H9 (cell line): Measurements from ENCODE around the gene EDIL3. TPM values are rescaled to one million over a fixed set of nuclear protein-coding genes. Genes with fewer than 3 reads are reported as not detected.
A peak's percentile ranks its signal among the peaks of the same experiment; 100 is the strongest.

Experiments
- DNase-seq: peaks from one replicate; pipeline ENCODE4 v3.0.0-alpha.2; 2017
- H2AFZ ChIP-seq: one replicate; pipeline ENCODE4 v1.6.1; 2013; ENCODE audit warnings: mild to moderate bottlenecking, low read length, control low read depth, moderate library complexity
- H2AK5ac ChIP-seq: 2 replicates; pipeline ENCODE4 v1.6.1; 2013; ENCODE audit warnings: low read length, control low read depth, mixed read lengths; ENCODE audit not compliant: insufficient read length
- H2BK120ac ChIP-seq: one replicate; pipeline ENCODE4 v1.6.1; 2013; ENCODE audit warnings: low read depth, mild to moderate bottlenecking, low read length, control low read depth, inconsistent platforms; ENCODE audit not compliant: poor library complexity, severe bottlenecking
- H2BK12ac ChIP-seq: 2 replicates; pipeline ENCODE4 v1.6.1; 2013; ENCODE audit warnings: low read length, control low read depth, mixed read lengths, low read depth; ENCODE audit not compliant: insufficient read length
- H2BK15ac ChIP-seq: 2 replicates; pipeline ENCODE4 v1.6.1; 2013; ENCODE audit warnings: low read depth, low read length, control low read depth
- H2BK20ac ChIP-seq: one replicate; pipeline ENCODE4 v1.6.1; 2013; ENCODE audit warnings: low read depth, mild to moderate bottlenecking, low read length, control low read depth, inconsistent platforms; ENCODE audit not compliant: poor library complexity, severe bottlenecking
- H2BK5ac ChIP-seq: 2 replicates; pipeline ENCODE4 v1.6.1; 2013; ENCODE audit warnings: low read length, control low read depth, mixed read lengths; ENCODE audit not compliant: insufficient read length
- H3K14ac ChIP-seq: 2 replicates; pipeline ENCODE4 v1.6.1; 2013; ENCODE audit warnings: low read length, control low read depth; ENCODE audit not compliant: insufficient read depth
- H3K18ac ChIP-seq: 2 replicates; pipeline ENCODE4 v1.6.1; 2013; ENCODE audit warnings: low read depth, mild to moderate bottlenecking, mixed read lengths, low read length, control low read depth; ENCODE audit not compliant: insufficient read length
- H3K23ac ChIP-seq: 2 replicates; pipeline ENCODE4 v1.6.1; 2013; ENCODE audit warnings: low read length, control low read depth, mixed read lengths, low read depth; ENCODE audit not compliant: insufficient read length
- H3K23me2 ChIP-seq: 2 replicates; pipeline ENCODE4 v1.6.1; 2013; ENCODE audit warnings: low read depth, mild to moderate bottlenecking, mixed read lengths, low read length, control low read depth; ENCODE audit not compliant: insufficient read length, poor library complexity, severe bottlenecking
- H3K27ac ChIP-seq: 2 replicates; pipeline ENCODE4 v1.5.1; 2013; ENCODE audit warnings: low read length, control low read depth, mixed read lengths, low read depth; ENCODE audit not compliant: insufficient read length
- H3K27me3 ChIP-seq: 2 replicates; pipeline ENCODE4 v1.6.1; 2013; ENCODE audit warnings: low read length, control low read depth, inconsistent platforms; ENCODE audit not compliant: insufficient read depth
- H3K4ac ChIP-seq: 2 replicates; pipeline ENCODE4 v1.6.1; 2013; ENCODE audit warnings: low read depth, mild to moderate bottlenecking, control low read depth, inconsistent platforms, low read length, moderate library complexity
- H3K4me1 ChIP-seq: 2 replicates; pipeline ENCODE4 v1.6.1; 2013; ENCODE audit warnings: low read length, control low read depth, inconsistent platforms; ENCODE audit not compliant: insufficient read depth
- H3K4me2 ChIP-seq: 2 replicates; pipeline ENCODE4 v1.6.1; 2013; ENCODE audit warnings: low read length, control low read depth, mixed read lengths; ENCODE audit not compliant: insufficient read length, insufficient read depth
- H3K56ac ChIP-seq: 2 replicates; pipeline ENCODE4 v1.6.1; 2013; ENCODE audit warnings: low read depth, mild to moderate bottlenecking, mixed read lengths, low read length, control low read depth; ENCODE audit not compliant: insufficient read length
- H3K79me1 ChIP-seq: 2 replicates; pipeline ENCODE4 v1.6.1; 2013; ENCODE audit warnings: low read depth, mild to moderate bottlenecking, moderate library complexity, low read length, control low read depth, inconsistent platforms; ENCODE audit not compliant: insufficient read depth, poor library complexity, severe bottlenecking
- H3K79me2 ChIP-seq: 2 replicates; pipeline ENCODE4 v1.6.1; 2013; ENCODE audit warnings: low read length, control low read depth, inconsistent platforms; ENCODE audit not compliant: insufficient read depth
- H3K9ac ChIP-seq: 2 replicates; pipeline ENCODE4 v1.6.1; 2013; ENCODE audit warnings: low read length, control low read depth, mixed read lengths; ENCODE audit not compliant: insufficient read length; ENCODE audit errors: extremely low read depth
- H3K9me3 ChIP-seq: one replicate; pipeline ENCODE4 v1.6.1; 2013; ENCODE audit warnings: low read depth, low read length, inconsistent platforms; ENCODE audit not compliant: control insufficient read depth
- H3T11ph ChIP-seq: one replicate; pipeline ENCODE4 v1.6.1; 2013; ENCODE audit warnings: mild to moderate bottlenecking, low read length, control low read depth, inconsistent platforms
- H4K20me1 ChIP-seq: one replicate; pipeline ENCODE4 v1.6.1; 2013; ENCODE audit not compliant: control insufficient read depth, insufficient read length, insufficient read depth
- H4K5ac ChIP-seq: 2 replicates; pipeline ENCODE4 v1.6.1; 2013; ENCODE audit warnings: low read depth, mild to moderate bottlenecking, mixed read lengths, low read length, control low read depth; ENCODE audit not compliant: insufficient read length
- H4K8ac ChIP-seq: replicated peaks from 2 replicates; pipeline ENCODE4 v1.6.1; 2013; ENCODE audit warnings: low read length, control low read depth, mixed read lengths, low read depth; ENCODE audit not compliant: insufficient read length
- H4K91ac ChIP-seq: 2 replicates; pipeline ENCODE4 v1.6.1; 2013; ENCODE audit warnings: low read depth, mild to moderate bottlenecking, moderate library complexity, mixed read lengths, low read length, control low read depth; ENCODE audit not compliant: insufficient read length
- H3K27ac Mint-ChIP-seq, 3 experiments: 2 replicates in 2 of 3; 3 replicates in 1 of 3; pipeline ENCODE4 v1.8.0; 2020 to 2021; ENCODE audit warnings: mixed read lengths in 3 of 3, mild to moderate bottlenecking in 1 of 3, moderate library complexity in 1 of 3
- H3K27me3 Mint-ChIP-seq: 2 replicates; pipeline ENCODE4 v1.8.0; 2021; ENCODE audit warnings: low read depth, mild to moderate bottlenecking, moderate library complexity, mixed read lengths
- H3K36me3 Mint-ChIP-seq, 3 experiments: 2 replicates in 2 of 3; 3 replicates in 1 of 3; pipeline ENCODE4 v1.8.0; 2020 to 2021; ENCODE audit warnings: low read depth in 3 of 3, mixed read lengths in 3 of 3; ENCODE audit not compliant: insufficient read depth in 1 of 3
- H3K4me1 Mint-ChIP-seq, 2 experiments: 2 replicates each; pipeline ENCODE4 v1.8.0; 2020; ENCODE audit warnings: mixed read lengths in 2 of 2
- H3K4me3 Mint-ChIP-seq, 2 experiments: 2 replicates in 1 of 2; 3 replicates in 1 of 2; pipeline ENCODE4 v1.8.0; 2020 to 2021; ENCODE audit warnings: mild to moderate bottlenecking in 2 of 2, mixed read lengths in 2 of 2, moderate library complexity in 1 of 2
- H3K9me3 Mint-ChIP-seq, 2 experiments: 2 replicates in 1 of 2; 3 replicates in 1 of 2; pipeline ENCODE4 v1.8.0; 2020; ENCODE audit warnings: mild to moderate bottlenecking in 2 of 2, mixed read lengths in 2 of 2, moderate library complexity in 1 of 2
- WGBS: extraction: QIAGEN DNeasy Blood & Tissue Kit; methylation state at CpG from one replicate; pipeline ENCODE4 v1.1.7; 2013; ENCODE audit warnings: missing lambda C conversion rate, low lambda C conversion rate, mixed read lengths; ENCODE audit not compliant: insufficient read length; ENCODE audit errors: extremely low coverage; 5-methylcytosine and 5-hydroxymethylcytosine counted together
- total RNA-seq: library from RNA; stranded (reverse); gene quantifications from 2 replicates; pipeline ENCODE4 v1.2.1, GENCODE V29; 2021
- TF ChIP-seq, protein P1 (sequence below): fragments of 200-600 bp; sonication (generic); conservative IDR thresholded peaks from 3 replicates; pipeline ENCODE4 v1.8.0; 2021; ENCODE audit warnings: antibody characterized with exemption, mild to moderate bottlenecking

EDIL3 gene
- total RNA-seq, 1 experiment from 2014 or later = 61.9 TPM

- H3K27me3 ChIP-seq = no peaks in the 10 kb centered on the region
- H2AFZ ChIP-seq = no peak overlapping the region
- H3K27ac ChIP-seq = no peak overlapping the region
- no peaks in the 10 kb centered on the region for H3K27me3 Mint-ChIP-seq
- H4K5ac ChIP-seq = no peak overlapping the region
- H3K79me1 ChIP-seq = no peaks in the 10 kb centered on the region
- H3K18ac ChIP-seq = peak overlapping the region; percentile 31
- no peak overlapping the region for H3T11ph ChIP-seq
- no peaks in the 10 kb centered on the region for H4K20me1 ChIP-seq
- peaks cover 0 to 2% (median 0%) of the 10 kb centered on the region in 3 experiments; a peak in 3 of 7 replicates for H3K36me3 Mint-ChIP-seq
- H4K91ac ChIP-seq = no peak overlapping the region
- H2BK12ac ChIP-seq = no peak overlapping the region
- H2BK15ac ChIP-seq = no peak overlapping the region
- peak overlapping the region; percentile 81 for H3K14ac ChIP-seq
- no CpG with 5 or more reads among the region's 26 CpGs for WGBS
- H3K4me1 ChIP-seq = no peaks in the 10 kb centered on the region
- peak overlapping the region; percentile 97 for H3K4me3 Mint-ChIP-seq
- peak overlapping the region; percentile 89 for H3K4me2 ChIP-seq
- no peaks in the 10 kb centered on the region for H3K9me3 ChIP-seq
- no peak overlapping the region for H2BK20ac ChIP-seq
- no peak overlapping the region; a peak in 1 of 7 replicates for H3K27ac Mint-ChIP-seq
- peaks cover 30% of the 10 kb centered on the region for H3K23me2 ChIP-seq
- no peak overlapping the region for H4K8ac ChIP-seq
- H3K4me1 Mint-ChIP-seq = peaks cover 24 to 32% of the 10 kb centered on the region in 2 experiments
- DNase-seq = peak; percentile 38
- TF ChIP-seq, protein P1, sequence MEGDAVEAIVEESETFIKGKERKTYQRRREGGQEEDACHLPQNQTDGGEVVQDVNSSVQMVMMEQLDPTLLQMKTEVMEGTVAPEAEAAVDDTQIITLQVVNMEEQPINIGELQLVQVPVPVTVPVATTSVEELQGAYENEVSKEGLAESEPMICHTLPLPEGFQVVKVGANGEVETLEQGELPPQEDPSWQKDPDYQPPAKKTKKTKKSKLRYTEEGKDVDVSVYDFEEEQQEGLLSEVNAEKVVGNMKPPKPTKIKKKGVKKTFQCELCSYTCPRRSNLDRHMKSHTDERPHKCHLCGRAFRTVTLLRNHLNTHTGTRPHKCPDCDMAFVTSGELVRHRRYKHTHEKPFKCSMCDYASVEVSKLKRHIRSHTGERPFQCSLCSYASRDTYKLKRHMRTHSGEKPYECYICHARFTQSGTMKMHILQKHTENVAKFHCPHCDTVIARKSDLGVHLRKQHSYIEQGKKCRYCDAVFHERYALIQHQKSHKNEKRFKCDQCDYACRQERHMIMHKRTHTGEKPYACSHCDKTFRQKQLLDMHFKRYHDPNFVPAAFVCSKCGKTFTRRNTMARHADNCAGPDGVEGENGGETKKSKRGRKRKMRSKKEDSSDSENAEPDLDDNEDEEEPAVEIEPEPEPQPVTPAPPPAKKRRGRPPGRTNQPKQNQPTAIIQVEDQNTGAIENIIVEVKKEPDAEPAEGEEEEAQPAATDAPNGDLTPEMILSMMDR = no peak; the same call in 2 of the 3 replicates
- H3K23ac ChIP-seq = no peak overlapping the region
- no peak overlapping the region for H2BK5ac ChIP-seq
- peak overlapping the region; percentile 76 for H3K9ac ChIP-seq
- no peaks in the 10 kb centered on the region; a peak in 1 of 5 replicates for H3K9me3 Mint-ChIP-seq
- no peak overlapping the region for H2AK5ac ChIP-seq
- no peak overlapping the region for H3K4ac ChIP-seq
- H3K79me2 ChIP-seq = peaks cover 4% of the 10 kb centered on the region; the same call in 1 of the 2 replicates
- no peak overlapping the region for H3K56ac ChIP-seq
- H2BK120ac ChIP-seq = no peak overlapping the region
Measured at GRCh38 chr5:84383296-84383815, 1.3 kb downstream of the EDIL3 start.
